ENCODE measurements around the gene COL4A2.

GRCh38 chr13:110343241-110343865 lies 36.3 kb downstream of the COL4A2 start:
- TF ChIP-seq POLR2AphosphoS5 (IDR thresholded peaks at IDR 0.05; ENCODE audit: borderline replicate concordance, low read depth, low read length) (no peak), EZH2 (IDR thresholded peaks at IDR 0.05) (no peak)
